Measurements from ENCODE around the gene MALAT1. TPM values are rescaled to one million over a fixed set of nuclear protein-coding genes. Genes with fewer than 3 reads are reported as not detected.

The MALAT1 gene
- total and polyA plus RNA-seq, 8 donors, result 251 to 5,615 (median 2,750) TPM

DNA sequence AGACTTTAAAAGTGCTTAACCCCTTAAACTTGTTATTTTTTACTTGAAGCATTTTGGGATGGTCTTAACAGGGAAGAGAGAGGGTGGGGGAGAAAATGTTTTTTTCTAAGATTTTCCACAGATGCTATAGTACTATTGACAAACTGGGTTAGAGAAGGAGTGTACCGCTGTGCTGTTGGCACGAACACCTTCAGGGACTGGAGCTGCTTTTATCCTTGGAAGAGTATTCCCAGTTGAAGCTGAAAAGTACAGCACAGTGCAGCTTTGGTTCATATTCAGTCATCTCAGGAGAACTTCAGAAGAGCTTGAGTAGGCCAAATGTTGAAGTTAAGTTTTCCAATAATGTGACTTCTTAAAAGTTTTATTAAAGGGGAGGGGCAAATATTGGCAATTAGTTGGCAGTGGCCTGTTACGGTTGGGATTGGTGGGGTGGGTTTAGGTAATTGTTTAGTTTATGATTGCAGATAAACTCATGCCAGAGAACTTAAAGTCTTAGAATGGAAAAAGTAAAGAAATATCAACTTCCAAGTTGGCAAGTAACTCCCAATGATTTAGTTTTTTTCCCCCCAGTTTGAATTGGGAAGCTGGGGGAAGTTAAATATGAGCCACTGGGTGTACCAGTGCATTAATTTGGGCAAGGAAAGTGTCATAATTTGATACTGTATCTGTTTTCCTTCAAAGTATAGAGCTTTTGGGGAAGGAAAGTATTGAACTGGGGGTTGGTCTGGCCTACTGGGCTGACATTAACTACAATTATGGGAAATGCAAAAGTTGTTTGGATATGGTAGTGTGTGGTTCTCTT lies 2.8 kb downstream of the MALAT1 start:
- H3K36me3 ChIP-seq, result peaks cover 4 to 46% (median 23%) of the 10 kb centered on the region in 3 donors
- 0 to 1% methylated on average over 3 of the region's 3 CpGs for WGBS, 2 donors

GRCh38 chr11:65502274-65502554 lies 3.4 kb downstream of the MALAT1 start:
- TF ChIP-seq, protein P1, sequence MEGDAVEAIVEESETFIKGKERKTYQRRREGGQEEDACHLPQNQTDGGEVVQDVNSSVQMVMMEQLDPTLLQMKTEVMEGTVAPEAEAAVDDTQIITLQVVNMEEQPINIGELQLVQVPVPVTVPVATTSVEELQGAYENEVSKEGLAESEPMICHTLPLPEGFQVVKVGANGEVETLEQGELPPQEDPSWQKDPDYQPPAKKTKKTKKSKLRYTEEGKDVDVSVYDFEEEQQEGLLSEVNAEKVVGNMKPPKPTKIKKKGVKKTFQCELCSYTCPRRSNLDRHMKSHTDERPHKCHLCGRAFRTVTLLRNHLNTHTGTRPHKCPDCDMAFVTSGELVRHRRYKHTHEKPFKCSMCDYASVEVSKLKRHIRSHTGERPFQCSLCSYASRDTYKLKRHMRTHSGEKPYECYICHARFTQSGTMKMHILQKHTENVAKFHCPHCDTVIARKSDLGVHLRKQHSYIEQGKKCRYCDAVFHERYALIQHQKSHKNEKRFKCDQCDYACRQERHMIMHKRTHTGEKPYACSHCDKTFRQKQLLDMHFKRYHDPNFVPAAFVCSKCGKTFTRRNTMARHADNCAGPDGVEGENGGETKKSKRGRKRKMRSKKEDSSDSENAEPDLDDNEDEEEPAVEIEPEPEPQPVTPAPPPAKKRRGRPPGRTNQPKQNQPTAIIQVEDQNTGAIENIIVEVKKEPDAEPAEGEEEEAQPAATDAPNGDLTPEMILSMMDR (IDR thresholded peaks at IDR 0.05), result no peak
- ATAC-seq (no peak), DNase-seq (no peak), FAIRE-seq (no peak)
- intact Hi-C loops (cut with DNase I), result loop anchor here in 1 of 3 donors (5.0 kb wide), 1 partner anchor 80 kb away; the partner anchor contains the start of gene NEAT1
- Histone ChIP-seq H3K9me3 (no peaks in the 10 kb centered on the region), H3K36me3 (peaks cover 4 to 46% (median 23%) of the 10 kb centered on the region in 3 donors), H3K27me3 (no peaks in the 10 kb centered on the region), H3K4me3 (peak overlapping the region; percentile 46 to 81 (median 72)), H3K27ac (peak overlapping the region in 3 of 4 donors; percentile 96 to 99 (median 97)), H3K4me1 (peaks cover 4 to 19% (median 10%) of the 10 kb centered on the region in 3 donors)

More for the DNA sequence above, 2.8 kb downstream of the MALAT1 start:
- TF ChIP-seq, protein P1 (IDR thresholded peaks at IDR 0.05), result no peak
- Histone ChIP-seq H3K4me3 (peak overlapping the region; percentile 46 to 81 (median 72)), H3K27me3 (no peaks in the 10 kb centered on the region), H3K9me3 (no peaks in the 10 kb centered on the region), H3K4me1 (peaks cover 7 to 18% (median 12%) of the 10 kb centered on the region in 3 donors), H3K27ac (peak overlapping the region; percentile 96 to 99 (median 98))
- intact Hi-C loops (cut with DNase I), result loop anchor here in 1 of 3 donors (5.0 kb wide), 1 partner anchor 79 kb away; the partner anchor contains the start of gene NEAT1
- DNase-seq, result peak in 2 of 6 donors; percentile 16 to 35
- no peak for FAIRE-seq
- ATAC-seq, result no peak

GRCh38 chr11:65502555-65503367 lies 3.9 kb downstream of the MALAT1 start:
- Histone ChIP-seq H3K27ac (peak overlapping the region in 3 of 4 donors; percentile 96 to 99 (median 97)), H3K9me3 (no peaks in the 10 kb centered on the region), H3K4me3 (peak overlapping the region; percentile 46 to 81 (median 72)), H3K27me3 (no peaks in the 10 kb centered on the region), H3K36me3 (peaks cover 4 to 46% (median 23%) of the 10 kb centered on the region in 3 donors), H3K4me1 (peaks cover 4 to 21% (median 10%) of the 10 kb centered on the region in 3 donors)
- TF ChIP-seq, protein P1 (IDR thresholded peaks at IDR 0.05), result no peak
- peak in 3 of 6 donors; percentile 7 to 53 (median 39) for DNase-seq
- ATAC-seq, result peak in 2 of 4 donors; percentile 0 to 1
- intact Hi-C loops (cut with DNase I), result loop anchor here in 1 of 3 donors (5.0 kb wide), 1 partner anchor 80 kb away; the partner anchor contains the start of gene NEAT1
- 0% methylated on average over 6 of the region's 6 CpGs for WGBS, 2 donors
- no peak for FAIRE-seq

DNA sequence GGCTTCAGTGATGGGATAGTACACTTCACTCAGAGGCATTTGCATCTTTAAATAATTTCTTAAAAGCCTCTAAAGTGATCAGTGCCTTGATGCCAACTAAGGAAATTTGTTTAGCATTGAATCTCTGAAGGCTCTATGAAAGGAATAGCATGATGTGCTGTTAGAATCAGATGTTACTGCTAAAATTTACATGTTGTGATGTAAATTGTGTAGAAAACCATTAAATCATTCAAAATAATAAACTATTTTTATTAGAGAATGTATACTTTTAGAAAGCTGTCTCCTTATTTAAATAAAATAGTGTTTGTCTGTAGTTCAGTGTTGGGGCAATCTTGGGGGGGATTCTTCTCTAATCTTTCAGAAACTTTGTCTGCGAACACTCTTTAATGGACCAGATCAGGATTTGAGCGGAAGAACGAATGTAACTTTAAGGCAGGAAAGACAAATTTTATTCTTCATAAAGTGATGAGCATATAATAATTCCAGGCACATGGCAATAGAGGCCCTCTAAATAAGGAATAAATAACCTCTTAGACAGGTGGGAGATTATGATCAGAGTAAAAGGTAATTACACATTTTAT lies 4.6 kb downstream of the MALAT1 start:
- Histone ChIP-seq H3K4me1 (peaks cover 4 to 21% (median 10%) of the 10 kb centered on the region in 3 donors), H3K9me3 (no peaks in the 10 kb centered on the region), H3K36me3 (peaks cover 4 to 46% (median 23%) of the 10 kb centered on the region in 3 donors), H3K4me3 (peak overlapping the region; percentile 46 to 81 (median 72)), H3K27me3 (no peaks in the 10 kb centered on the region), H3K27ac (peak overlapping the region in 3 of 4 donors; percentile 4 to 99 (median 96))
- DNase-seq (no peak), ATAC-seq (peak in 1 of 4 donors; percentile 0), FAIRE-seq (no peak)
- TF ChIP-seq, protein P1 (IDR thresholded peaks at IDR 0.05), result no peak
- intact Hi-C loops (cut with DNase I), result loop anchor here in 1 of 3 donors (5.0 kb wide), 1 partner anchor 81 kb away; the partner anchor contains the start of gene NEAT1
- WGBS, 2 donors, result 0 to 1% methylated on average over 3 of the region's 3 CpGs

All from pancreas (tissue), 10 donors.